Mucosa of stomach (tissue), 1 donor: ENCODE measurements around the gene PDE9A.
"Not testable (repeated sequence)": the region's sequence is repeated elsewhere in the genome, so short reads cannot be mapped to it uniquely, and the experiment has no call there.

Source experiments
- H3K27me3 ChIP-seq: one replicate; pipeline ENCODE4 v1.7.0; 2013; ENCODE audit warnings: mild to moderate bottlenecking, low read length; ENCODE audit not compliant: control insufficient read depth, insufficient read depth
- H3K36me3 ChIP-seq: one replicate; pipeline ENCODE4 v1.7.0; 2013; ENCODE audit warnings: low read length; ENCODE audit not compliant: control insufficient read depth, insufficient read depth
- H3K4me1 ChIP-seq: one replicate; pipeline ENCODE4 v1.7.0; 2013; ENCODE audit warnings: mild to moderate bottlenecking, low read length; ENCODE audit not compliant: control insufficient read depth, insufficient read depth
- H3K4me3 ChIP-seq: one replicate; pipeline ENCODE4 v1.7.0; 2013; ENCODE audit warnings: low read length
- H3K9ac ChIP-seq: one replicate; pipeline ENCODE4 v1.7.0; 2013; ENCODE audit warnings: mild to moderate bottlenecking, low read length, moderate library complexity
- H3K9me3 ChIP-seq: one replicate; pipeline ENCODE4 v1.7.0; 2013; ENCODE audit warnings: mild to moderate bottlenecking, low read length, moderate library complexity; ENCODE audit not compliant: control insufficient read depth
- donor health status: Pancreatic carcinoma.

The PDE9A gene

GRCh38 chr21:42626171-42626570 lies 27.2 kb upstream of the PDE9A start:
- H3K9me3 ChIP-seq, result no peaks in the 10 kb centered on the region
- no peak overlapping the region for H3K4me3 ChIP-seq
- no peaks in the 10 kb centered on the region for H3K36me3 ChIP-seq
- no peak overlapping the region for H3K9ac ChIP-seq
- H3K4me1 ChIP-seq, result no peaks in the 10 kb centered on the region
- peaks cover 4% of the 10 kb centered on the region for H3K27me3 ChIP-seq

DNA sequence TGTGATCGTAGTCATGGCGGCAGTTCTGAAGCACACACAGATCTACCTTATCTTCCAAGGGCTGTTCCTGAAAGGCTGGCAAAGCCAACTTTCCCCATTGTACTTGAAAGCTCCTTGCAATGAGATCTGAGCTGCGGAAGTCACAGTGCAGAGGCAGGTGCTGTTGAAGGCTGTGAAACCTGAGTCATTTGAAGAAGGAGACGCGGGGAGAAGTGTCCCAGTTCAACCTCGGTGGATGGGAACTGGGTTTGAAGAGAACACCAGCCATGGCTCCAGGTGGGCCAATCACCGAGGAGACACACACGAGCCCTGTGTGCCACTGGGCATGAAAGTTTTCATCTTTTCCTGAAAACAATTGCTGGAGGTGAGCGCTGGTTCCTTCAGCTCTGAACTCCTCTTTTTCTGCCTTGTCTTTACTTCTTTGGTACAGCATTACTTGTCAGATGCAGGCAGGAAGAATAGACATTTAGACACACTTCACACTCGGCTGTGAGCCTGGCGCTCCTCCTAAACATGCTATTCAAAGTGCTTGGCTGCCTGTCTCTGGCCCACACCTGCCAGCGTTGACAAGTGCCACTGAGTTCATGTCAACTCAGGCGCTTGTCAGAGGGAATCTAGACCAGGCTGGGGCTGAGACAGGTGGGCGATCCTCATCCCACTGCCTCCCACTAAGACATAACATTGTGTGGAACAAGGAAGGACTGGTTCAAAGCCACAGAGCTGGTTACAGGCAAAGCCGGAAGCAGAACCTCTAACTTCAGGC lies 25.7 kb upstream of the PDE9A start:
- no peaks in the 10 kb centered on the region for H3K9me3 ChIP-seq
- H3K4me3 ChIP-seq, result no peak overlapping the region
- H3K4me1 ChIP-seq, result no peaks in the 10 kb centered on the region
- H3K36me3 ChIP-seq, result no peaks in the 10 kb centered on the region
- no peak overlapping the region for H3K9ac ChIP-seq
- H3K27me3 ChIP-seq, result peaks cover 4% of the 10 kb centered on the region

DNA sequence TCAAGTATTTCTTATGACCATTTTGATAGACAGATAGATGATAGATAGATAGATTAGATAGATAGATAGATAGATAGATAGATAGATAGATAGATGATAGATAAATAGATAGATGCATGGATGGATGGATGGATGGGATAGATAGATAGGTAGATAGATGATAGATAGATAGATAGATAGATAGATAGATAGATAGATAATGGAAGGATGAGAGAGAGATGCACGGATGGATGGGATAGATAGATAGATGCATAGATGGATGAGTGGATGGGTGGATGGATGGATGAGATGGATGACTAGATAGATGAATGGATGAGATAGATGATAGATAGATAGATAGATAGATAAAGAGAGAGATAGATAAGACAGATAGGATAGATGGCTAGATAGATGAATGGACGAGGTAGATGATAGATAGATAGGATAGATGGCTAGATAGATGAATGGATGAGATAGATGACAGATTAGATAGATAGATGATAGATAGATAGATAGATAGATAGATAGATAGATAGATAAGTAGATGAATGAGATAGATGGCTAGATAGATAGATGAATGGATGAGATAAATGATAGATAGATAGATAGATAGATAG lies 24.9 kb upstream of the PDE9A start:
- not testable (repeated sequence) for H3K36me3 ChIP-seq, H3K4me1 ChIP-seq, H3K9ac ChIP-seq, H3K27me3 ChIP-seq, H3K9me3 ChIP-seq, H3K4me3 ChIP-seq

- Histone ChIP-seq H3K4me1 (no peaks in the 10 kb centered on the region), H3K36me3 (no peaks in the 10 kb centered on the region), H3K9me3 (no peaks in the 10 kb centered on the region), H3K27me3 (peaks cover 4% of the 10 kb centered on the region), H3K9ac (no peak overlapping the region), H3K4me3 (no peak overlapping the region)
Measured at GRCh38 chr21:42629933-42630589, 23.4 kb upstream of the PDE9A start.

DNA sequence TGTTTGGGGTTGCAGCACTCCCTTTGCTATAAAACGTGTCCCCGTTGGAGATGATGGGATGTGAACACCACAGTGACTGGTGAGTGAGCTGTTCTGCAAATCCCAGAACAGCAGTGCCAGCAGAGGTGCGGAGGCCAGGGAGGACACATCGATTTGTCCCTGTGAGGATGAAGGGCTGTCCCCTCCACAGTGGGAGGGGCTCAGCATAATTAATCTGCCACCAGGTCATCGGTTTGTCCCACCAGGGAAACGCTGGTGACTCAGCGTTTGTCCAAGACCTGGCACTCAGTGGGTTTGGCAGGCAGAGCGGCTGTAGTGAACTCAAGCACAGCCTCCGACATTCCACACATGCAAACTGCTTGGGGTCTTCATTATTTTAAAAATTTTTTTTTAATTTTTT lies 22.8 kb upstream of the PDE9A start:
- no peaks in the 10 kb centered on the region for H3K9me3 ChIP-seq
- H3K27me3 ChIP-seq, result no peaks in the 10 kb centered on the region
- no peaks in the 10 kb centered on the region for H3K36me3 ChIP-seq

GRCh38 chr21:42631142-42631541 lies 22.3 kb upstream of the PDE9A start:
- Histone ChIP-seq H3K9me3 (no peaks in the 10 kb centered on the region), H3K4me3 (no peak overlapping the region), H3K9ac (no peak overlapping the region), H3K36me3 (no peaks in the 10 kb centered on the region), H3K4me1 (no peaks in the 10 kb centered on the region), H3K27me3 (no peaks in the 10 kb centered on the region)

More for the DNA sequence above, 22.8 kb upstream of the PDE9A start:
- Histone ChIP-seq H3K4me1 (no peaks in the 10 kb centered on the region), H3K9ac (no peak overlapping the region), H3K4me3 (no peak overlapping the region)

DNA sequence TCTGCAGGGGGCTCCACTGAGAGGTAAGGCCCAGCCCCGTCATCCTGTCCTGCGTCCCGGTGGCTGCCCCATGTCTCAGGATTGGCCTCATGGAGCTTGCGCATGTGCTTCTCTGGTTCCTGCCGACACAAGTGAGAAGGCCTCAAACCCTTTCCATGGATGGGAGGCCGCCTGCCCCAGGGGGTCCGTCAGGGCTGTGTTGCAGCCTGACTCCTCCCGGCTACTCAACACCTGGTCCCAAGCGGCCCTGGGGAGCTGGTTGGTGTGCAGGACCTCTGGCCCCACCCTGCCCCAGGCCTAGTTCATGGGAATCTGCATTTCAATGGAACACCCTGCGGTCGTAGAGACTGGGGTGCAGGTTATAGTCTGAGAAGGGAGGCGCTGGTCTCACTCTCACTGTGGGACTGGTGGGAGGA lies 21.1 kb upstream of the PDE9A start:
- Histone ChIP-seq H3K27me3 (no peaks in the 10 kb centered on the region), H3K4me3 (no peak overlapping the region), H3K9ac (no peak overlapping the region), H3K9me3 (no peaks in the 10 kb centered on the region), H3K4me1 (no peaks in the 10 kb centered on the region), H3K36me3 (no peaks in the 10 kb centered on the region)

DNA sequence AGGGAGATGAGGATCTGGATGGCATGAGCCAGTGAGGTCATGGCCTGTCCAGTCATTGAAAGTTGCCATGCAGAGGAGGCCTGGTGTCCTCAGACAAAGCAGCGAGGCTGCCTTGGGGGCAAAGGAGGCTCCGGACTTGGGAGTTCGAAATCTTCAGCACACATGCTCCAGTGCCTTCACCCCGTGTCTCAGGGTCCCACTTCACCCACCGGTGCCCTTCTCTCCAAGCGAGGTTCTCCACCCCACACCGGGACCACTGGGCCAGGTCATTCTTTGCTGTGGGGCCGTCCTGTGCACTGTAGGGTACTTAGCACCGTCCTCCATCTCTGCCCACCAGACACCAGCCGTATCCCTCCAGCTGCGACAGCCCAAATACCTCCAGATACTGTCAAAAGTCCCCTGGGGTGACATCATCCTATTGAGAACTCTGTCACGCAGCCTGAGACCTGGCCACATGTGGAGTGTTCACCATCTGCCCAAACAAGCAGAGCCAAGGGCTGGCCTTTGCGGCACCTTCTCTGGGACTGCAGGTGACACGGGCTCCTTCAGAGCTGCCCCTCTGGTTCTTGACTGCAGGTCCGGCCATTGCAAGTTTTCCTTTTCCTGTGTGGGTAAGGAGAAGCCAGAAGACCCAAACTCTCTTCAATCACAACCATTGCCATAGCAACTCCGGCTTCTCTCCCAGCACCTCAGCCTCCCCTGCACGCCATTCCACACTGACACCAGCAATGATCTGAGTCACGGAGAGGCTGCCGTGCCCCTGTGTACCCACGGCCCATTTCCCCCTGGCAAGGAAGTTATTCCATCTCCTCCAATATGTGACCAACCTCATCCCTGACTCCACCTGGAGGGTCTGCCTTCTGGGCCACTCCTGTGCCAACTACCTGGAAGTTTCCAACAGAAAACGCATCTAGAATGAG lies 20.4 kb upstream of the PDE9A start:
- Histone ChIP-seq H3K9ac (no peak overlapping the region), H3K27me3 (peaks cover 1% of the 10 kb centered on the region), H3K4me3 (no peak overlapping the region), H3K36me3 (no peaks in the 10 kb centered on the region), H3K9me3 (no peaks in the 10 kb centered on the region), H3K4me1 (no peaks in the 10 kb centered on the region)

GRCh38 chr21:42633858-42634257 lies 19.6 kb upstream of the PDE9A start:
- Histone ChIP-seq H3K9me3 (no peaks in the 10 kb centered on the region), H3K27me3 (peaks cover 4% of the 10 kb centered on the region), H3K4me3 (no peak overlapping the region), H3K36me3 (no peaks in the 10 kb centered on the region), H3K9ac (no peak overlapping the region), H3K4me1 (no peaks in the 10 kb centered on the region)

GRCh38 chr21:42635848-42636519 lies 17.4 kb upstream of the PDE9A start:
- Histone ChIP-seq H3K27me3 (peaks cover 4% of the 10 kb centered on the region), H3K9me3 (no peaks in the 10 kb centered on the region), H3K4me1 (peaks cover 11% of the 10 kb centered on the region), H3K36me3 (no peaks in the 10 kb centered on the region), H3K4me3 (no peak overlapping the region), H3K9ac (no peak overlapping the region)

- no peak overlapping the region for H3K4me3 ChIP-seq
- H3K27me3 ChIP-seq, result peaks cover 4% of the 10 kb centered on the region
- no peaks in the 10 kb centered on the region for H3K36me3 ChIP-seq
- no peak overlapping the region for H3K9ac ChIP-seq
- H3K9me3 ChIP-seq, result no peaks in the 10 kb centered on the region
- peaks cover 11% of the 10 kb centered on the region for H3K4me1 ChIP-seq
Measured at GRCh38 chr21:42636520-42637266, 16.7 kb upstream of the PDE9A start.
